HG03558 (cell line): ENCODE results near the gene FXYD6.

Experiments
- ATAC-seq: cut with Tn5 transposase; IDR thresholded peaks from one replicate; pipeline ENCODE4 v1.9.1; 2021; ENCODE audit warnings: moderate number of reproducible peaks; ENCODE audit not compliant: unreplicated experiment; ENCODE audit errors: extremely low read depth

Gene FXYD6

DNA sequence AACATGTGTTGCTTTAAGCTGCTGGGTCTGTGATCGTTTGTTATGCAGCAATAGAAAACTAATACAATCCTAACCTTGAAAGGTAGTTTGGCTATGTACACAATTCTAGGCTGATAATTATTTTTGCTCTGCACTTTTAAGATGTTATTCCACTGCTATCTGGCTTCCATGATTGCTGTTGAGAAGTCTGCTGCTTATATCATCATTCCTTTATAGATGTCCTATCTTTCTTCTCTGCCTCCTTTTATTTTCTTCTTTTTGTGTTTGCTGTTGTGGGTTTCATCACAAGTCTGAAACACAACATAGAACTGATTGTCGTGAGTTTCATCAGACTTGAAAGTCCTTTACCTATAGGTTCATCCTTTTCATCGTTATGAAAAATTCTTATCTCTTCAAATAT, 24.1 kb downstream of the FXYD6 start:
- no peak for ATAC-seq

DNA sequence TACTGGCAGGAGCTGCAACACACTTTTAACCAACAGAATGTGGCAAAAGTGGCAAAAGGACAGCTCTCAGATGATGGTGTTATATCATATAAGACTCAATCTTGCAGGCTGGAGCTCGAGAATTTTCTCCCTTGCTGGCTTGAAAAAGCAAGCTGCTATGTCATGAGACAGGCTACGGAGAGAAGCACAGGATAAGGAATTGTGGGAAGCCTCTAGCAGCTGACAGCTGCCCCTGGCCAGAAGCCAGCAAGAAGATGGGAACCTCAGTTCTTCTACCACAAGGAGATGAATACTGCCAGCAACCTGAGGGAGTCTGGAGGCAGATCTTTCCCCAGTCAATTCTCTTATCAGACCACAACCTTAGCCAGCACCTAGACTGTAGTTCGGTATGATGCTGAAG, 24.6 kb downstream of the FXYD6 start:
- no peak for ATAC-seq

DNA sequence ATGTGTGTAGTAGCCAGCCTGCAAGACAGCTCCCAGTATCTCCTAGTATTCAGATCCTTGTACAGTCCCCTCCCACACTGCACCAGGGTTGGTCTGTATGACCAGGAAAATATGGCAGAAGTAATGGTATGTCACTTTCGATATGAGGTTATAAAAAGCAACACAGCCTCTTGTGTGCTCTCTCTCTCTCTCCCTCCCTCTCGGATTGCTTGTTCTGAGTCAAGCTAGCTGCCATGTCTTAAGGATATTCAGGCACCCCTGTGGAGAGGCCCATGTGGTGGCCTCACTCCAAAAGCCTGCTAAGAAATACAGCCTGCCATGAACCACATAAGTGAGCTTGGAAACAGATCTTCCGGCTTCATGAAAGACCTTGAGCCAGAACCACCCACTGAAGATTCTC, 25.4 kb downstream of the FXYD6 start:
- no peak for ATAC-seq

DNA sequence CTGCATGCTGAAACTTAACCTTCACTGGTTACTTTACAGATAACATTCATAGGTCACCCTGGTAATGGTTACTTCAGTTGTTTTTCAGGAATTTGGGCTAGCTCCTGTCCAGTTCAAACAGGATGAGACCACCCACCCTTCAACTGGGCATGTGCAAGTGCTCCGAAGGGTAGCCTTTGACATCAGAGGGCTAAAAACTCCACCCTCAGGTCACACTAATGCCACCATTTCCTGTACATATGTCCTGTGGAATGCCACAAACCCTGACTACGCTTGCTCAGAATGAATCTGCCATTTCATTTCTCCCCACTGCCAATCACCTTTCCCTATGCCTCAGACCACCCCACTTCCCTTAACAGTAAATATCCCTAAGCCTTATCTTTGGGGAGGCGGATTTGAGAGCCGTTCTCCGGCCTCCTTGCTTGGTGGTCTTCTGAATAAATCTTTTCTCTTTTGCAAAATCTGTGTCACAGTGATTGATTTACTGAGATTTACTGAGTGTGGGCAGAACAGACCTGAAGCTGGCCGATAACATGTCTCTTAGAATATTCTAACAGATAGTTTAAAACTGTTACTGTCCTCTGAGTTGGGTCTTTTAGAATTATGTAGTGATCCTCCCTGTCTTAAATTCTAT, 26.6 kb downstream of the FXYD6 start:
- ATAC-seq = no peak

DNA sequence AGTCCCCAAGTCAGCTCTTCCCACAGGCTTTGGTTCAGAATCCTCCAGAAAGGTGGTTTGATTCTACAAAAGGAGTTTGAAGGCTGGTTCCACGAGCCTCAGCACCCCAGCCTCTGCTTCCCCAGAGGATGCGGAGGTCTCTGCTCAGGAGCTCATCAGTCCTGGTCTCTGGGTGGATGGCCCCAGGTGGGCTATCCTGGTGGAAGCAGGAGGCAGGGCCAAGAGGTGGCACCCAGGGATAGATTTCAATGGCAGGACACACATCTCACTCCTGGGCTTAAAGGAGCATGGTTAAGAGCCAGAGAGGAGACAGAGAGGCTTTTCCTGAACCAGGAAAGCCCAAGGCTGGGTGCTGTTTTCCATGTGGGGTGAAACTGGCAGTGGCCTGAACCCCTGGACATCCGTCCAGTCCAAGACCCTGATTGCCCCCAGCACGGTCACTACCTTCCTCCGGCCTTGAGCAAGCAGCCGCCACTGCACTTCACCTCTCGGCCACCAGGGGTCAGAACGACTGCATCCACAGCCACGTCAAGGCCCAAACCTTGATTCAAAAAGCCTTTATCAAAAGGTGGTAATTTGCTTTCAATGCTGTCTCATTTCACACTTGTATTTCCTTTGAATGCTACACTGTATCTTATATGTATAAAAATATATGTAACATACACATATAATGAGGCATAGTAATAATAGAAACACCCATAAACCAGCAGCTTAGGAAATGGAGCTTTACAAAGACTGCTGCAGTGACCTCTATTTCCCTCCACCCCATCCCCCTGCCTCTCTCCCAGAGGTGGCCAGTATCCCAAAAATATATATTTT, 32.6 kb downstream of the FXYD6 start:
- no peak for ATAC-seq

DNA sequence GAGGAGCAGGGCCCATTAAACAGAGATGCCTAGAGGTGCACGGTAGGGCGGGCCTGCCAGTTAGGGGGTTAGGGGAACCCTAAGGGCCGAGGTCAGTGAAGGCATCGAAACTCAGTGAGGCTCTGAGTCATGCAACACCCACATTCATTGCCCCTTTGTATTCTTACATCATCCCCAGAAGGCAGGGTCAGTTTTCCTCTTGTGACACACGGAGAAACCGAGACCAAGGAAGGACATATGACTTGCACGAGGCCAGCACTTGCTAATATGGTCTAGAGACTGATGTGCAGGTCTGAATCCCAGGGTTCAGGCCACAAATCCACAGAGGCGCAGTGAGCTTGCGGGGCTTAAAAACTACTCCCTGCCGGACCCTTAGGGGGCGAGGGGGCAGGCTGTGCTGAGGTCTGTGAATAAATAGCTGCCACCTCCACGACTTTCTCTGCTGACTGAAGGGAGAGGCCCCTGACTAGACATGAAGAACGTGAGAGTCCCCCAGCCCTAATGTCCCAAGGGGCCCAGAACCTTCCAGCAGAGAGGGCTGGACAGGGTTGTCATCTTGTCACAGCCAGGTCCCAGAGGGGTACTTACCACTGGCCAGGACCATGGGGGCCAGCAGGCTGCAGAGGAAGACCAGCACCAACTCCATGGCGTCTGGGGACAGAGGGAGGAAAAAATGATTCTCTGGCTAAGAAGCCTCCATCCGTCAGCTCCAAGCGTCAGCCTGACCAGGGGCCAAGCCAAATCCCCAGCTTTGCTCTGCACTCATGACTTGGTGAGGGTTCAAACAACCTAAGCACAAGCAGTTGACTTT, 34.1 kb downstream of the FXYD6 start:
- ATAC-seq = no peak

DNA sequence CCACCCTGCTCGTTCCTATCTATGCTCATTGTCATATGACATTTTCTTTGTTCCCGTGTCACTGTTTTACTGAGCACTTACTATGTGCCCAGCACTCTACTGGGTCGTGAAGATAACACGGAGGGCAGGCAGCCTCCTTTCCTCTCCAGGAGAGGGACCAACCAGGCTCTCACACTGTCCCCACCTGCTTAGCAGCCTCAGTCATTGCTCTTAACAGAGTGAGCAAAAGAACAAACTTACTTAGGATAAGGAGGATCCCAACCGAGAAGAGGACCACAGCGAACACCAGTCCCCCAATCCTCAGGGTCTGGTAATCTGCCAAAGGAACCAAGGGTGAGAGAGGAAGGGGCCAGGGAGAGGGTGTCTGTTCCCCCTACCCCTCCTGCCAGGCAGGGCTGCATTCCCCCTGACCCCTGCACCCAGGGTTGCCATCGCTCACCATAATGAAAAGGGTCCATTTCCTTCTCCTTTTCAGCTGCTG, 34.9 kb downstream of the FXYD6 start:
- ATAC-seq = no peak

DNA sequence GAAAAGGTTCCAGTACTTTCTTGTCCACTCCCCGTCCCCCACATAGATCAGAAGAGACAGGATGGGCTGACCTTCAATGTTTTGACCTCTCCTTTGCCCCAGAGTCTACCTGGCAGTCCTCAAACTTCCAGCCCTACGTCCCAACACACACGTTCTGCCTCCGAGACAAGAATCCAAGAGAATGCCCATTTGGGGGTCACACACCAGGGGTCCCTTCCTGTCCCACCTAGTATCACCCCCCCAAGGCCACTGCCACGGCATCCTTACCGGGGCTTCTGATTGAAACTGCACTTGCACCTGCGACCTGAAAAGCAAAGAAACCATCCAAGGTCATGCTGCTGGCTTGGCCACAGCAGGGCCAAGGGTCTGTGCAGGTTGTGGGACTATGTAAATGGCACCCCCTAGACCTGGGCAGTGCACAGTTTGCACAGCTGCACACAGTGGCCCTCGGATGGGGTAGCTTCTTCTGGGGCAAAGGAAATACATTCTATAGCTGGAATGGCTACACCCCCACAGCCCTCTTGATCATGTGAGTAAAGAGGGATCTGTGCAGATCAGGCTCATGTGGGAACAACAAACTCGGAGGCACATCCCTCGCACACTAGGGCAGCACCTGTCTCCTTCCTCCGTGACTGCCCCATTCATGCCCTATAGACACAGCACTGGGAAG, 35.4 kb downstream of the FXYD6 start:
- ATAC-seq = no peak

DNA sequence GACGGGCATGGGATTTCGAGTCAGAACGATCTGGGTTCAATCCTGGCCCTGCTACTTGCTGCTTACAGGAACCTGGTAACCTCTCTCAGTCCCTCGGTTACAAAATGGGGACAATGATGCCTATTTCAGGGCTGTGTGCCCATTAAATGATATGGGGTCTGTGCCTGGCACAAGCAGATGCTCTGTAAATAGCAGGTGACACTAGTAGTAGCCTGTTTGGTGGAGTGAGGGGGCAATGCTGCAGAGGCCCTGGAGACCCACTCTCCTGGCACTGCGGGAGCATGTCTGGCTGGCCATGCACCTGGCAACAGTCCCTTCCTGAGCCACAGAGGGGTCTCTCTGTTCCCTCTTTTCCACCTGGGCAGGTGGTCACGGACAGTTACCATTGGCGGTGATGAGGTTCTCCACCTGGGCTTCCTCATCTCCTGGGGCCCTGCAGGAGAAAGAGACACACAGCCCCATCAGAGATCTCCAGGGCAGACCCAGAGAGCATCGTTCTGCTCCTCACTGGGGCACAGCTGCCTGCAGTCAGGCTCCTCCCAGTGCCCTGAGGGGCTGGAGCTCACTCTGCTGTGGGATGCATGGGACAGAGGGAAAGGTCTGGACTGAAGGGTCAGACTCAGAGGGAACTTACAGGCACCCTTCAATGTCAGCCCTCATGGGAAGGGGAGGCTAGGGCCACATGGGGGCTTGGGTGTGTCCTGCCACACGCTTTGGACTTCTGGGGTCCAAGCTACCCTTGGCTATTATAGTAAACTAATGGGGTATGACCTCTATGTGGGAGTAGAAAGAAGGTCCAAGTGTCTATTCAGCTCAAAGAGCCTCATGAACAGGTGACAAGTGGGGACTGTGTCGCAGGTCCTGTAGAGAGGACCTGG, 36.3 kb downstream of the FXYD6 start:
- ATAC-seq = no peak

DNA sequence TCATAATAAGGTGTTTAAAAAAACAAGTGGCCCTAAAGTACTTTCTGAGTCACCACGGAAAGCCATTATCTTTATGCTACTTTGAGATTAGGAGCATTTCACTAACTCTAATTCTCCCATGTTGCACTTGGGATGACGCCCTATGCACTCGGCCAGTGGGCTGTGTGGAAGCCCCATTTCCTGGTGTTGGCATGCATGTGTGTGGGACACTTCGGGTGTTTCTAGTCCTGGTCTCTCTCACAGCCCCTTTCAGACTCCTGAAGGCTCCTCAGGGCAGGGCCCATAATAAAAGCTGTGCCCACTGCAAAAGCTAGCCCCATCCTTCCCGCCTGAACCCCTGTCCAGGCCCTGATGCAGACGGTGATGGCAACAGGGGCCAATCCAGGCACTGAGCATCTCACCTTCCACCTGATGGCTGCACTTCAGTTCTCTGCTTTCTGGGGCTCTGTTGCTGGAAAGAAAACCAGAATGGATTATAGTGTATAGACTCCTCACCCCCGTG, 37.0 kb downstream of the FXYD6 start:
- no peak for ATAC-seq

DNA sequence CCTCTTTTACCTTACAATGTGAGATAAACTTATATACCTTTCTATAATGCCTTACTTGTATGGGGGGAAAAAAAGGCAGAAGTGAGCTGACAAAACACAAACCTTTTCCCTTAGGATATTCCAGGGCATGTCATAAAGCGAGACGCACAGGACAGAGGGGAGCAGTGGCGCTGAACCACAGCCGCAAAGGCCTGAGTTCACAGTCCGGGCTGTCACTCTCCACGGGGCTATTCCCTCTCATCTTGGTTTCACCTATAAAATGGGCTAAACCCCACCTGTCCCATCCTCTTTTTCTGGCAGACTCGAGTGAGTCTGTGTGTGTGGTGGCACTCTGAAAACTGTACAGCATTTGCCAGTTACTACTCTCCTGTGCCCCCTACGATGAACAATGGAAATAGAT, 37.6 kb downstream of the FXYD6 start:
- ATAC-seq = no peak

DNA sequence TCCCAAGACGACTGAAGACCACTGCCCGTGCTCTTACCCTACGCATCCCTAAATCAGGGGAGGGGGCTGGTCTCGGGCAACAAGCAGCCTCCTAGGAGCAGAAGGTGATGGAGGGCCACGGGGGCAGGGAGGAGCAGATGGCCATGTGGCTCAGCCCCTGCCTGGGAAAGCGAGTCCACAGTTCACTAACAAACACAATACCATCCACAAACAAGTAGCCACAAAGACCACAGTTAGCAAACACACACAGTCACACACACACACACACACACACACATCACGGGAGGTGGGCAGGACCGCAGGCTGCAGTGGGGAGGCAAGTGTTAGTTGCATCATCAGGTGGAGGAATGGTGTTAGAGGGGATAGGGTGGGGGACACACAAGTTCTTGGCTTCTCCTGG, 38.7 kb downstream of the FXYD6 start:
- no peak for ATAC-seq

DNA sequence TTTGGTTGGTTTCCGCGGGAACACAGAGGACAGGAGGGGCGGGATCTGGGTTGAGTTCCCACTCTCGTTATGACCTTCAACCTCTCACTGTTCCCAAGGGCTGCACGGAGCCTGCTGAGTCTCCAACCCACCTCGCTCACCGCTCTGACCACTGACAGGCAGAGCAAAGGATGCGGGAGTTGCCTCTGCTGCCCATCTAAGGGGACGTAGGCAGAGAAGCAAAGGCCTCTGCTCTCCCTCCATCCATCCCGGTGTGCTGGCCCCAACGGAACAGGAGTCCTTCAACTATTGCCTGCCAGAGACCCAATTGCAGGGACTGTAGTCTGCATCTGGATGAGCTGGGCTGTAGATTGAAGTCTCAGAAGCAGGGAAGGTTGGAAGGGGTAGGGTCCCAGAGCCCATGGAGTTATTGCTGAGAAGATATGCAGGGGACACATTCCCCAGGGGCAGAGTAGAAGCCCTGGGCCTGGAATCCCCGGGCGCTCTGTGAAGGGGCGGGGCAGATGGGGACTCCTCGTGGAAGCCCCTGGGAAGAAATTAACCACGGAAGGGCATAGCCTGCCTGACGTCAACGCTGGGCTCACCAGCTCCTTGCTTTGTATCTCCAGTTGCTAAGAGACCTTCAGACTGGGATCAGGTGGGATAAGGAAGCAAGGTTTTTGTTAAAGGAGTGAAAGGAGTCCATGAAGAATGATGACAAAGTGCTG, 39.2 kb downstream of the FXYD6 start:
- no peak for ATAC-seq

DNA sequence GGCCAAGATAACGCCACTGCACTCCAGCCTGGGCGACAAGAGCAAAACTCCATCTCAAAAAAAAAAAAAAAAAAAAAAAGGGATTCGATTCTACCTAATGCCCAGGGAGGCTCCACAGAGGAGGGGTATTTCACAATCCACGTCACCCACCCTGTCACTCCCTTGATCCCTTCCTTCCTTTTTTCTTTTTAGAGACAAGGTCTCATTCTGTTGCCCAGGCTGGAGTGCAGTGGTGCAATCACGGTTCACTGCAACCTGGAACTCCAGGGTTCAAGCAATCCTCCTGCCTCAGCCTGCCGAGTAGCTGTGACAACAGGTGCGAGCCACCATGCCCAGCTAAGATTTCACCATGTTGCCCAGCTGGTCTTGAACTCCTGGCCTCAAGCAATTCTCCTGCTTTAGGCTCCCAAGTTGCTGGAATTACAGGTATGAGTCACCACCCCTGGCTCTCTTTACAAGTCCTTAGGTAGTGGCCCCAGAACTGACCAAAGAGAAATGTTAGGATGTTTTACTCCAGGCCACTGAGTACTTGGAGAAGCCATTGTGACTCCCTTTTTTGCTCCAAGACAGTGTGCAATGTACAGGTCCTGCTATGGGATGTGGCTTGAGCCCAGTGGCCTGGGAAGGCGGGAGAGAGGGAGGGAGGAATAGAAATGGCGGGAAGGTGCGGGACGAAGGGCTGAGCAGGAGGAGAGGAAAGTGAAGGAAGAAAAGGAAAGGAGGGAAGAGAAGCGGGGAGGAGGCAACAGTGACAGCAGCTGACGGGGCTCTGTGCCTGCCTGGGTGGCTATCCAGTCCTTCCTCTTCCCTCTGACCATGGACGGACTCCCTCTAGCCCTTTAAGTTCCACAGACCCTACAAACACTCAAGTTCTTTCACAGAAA, 40.1 kb downstream of the FXYD6 start:
- ATAC-seq = no peak

DNA sequence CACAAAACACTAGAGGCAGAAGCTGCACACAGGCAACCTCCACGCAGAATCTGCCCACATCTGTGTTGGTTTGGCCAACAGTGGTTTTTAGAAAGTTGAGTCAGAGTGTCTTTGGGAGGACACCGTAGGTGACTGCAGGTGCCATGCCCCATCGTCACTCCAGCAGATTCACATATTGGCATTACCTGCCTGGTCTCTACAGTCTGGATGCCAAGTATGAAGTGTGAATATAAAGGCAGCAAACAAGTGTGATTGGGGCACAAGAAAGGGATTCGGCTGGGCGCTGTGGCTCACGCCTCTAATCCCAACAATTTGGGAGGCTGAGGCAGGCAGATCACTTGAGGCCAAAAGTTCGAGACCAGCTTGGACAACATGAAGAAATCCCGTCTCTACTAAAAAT, 40.9 kb downstream of the FXYD6 start:
- no peak for ATAC-seq

DNA sequence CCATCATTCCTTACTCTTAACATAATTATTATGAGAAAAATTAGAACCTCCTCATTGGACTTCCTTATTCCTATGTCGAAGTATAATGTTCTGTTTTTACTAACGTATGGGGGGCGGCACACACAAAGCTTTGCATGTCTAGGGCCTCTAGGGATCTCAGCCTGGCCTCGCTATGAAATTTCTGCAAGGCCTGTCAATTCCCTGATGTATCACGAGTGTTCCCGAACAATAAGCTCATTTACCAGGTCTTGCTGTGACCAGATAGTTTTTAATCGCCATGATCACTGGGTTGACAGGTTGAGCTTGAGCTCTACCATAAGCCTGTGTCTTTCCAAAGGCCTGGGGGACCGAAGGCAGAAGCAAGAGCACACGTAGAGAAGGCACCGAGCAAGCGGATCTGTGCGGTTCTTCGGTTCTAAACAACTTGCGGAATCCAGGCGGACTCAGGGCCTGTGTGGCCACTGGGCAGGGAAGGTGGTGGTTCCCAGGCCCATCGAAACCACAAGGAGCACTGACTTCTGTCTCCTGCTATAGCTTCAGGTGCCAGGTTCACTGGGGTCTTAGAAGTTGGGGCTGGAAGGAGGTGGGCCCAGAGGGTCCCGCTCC, 41.5 kb downstream of the FXYD6 start:
- ATAC-seq = no peak

DNA sequence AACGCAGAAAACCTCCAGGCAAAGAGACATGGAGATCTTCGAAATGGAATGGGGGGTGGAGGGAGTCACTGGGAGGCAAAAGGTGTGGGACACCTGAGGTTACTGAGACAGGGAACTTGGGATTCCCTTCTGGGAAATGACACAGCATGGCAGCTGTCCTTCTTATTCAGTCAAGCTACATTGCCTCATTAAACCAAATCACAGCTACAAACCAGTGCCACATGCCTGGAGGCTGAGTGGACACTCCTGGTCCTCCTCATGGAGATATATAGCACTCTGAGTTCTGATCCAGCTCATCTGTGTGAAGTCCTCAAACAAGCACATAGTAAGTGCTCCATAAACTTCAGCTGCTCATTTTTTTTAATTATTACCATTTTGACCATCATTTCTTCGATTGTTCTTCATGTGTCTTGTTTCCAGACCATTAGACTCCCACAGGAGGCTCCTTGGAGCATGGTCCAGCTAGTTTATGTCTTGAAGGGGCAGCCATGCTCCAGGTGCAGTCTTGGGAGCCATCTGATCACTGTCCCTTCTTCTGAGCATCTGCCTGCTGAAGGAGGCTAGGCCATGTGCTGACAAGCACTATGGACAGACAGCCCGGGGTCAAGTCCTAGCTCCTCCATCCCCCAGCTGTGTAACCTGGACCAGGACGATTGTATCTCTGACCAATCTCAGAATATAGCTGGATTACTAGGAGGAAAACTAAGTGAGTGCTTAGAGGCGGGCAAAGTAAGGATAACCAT, 42.2 kb downstream of the FXYD6 start:
- ATAC-seq = no peak
